Measurements from ENCODE around the gene EDN2. TPM values are rescaled to one million over a fixed set of nuclear protein-coding genes. Genes with fewer than 3 reads are reported as not detected.

The EDN2 gene
- total and polyA plus RNA-seq, 2 of the 8 experiments (the other 6 are each of a cell fraction or from before 2014, with no cell fraction given): 0.32 to 0.39 TPM

DNA sequence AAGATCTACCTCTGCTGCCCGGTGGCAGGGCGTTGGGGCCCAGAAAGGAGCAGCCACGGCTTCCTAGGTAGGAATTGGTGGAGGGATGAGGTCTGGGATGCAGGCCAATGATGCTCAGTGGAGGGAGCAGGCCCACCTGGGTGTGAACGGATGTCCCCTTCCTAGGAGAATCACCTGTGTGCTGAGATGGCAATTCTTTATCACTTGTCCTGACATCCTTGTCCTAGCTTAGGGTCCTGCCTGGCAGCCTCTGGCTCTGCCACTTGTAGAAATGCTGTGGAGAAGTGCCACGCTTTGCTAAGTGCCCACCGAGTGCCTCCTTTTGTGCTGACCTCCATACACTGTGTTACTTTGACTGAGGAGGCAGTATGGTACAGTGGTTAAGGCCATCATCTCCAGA, 12.8 kb downstream of the EDN2 start (continued):
- no peak for TF ChIP-seq POLR2A (IDR thresholded peaks at IDR 0.05; ENCODE audit: control extremely low read depth in 1 of 2, low read depth in 2 of 2, low read length in 2 of 2)
- no peak for TF ChIP-seq RXRA (IDR thresholded peaks at IDR 0.05; ENCODE audit: insufficient read depth, low read depth, low read length)
- TF ChIP-seq BCL11A (IDR thresholded peaks at IDR 0.05; ENCODE audit: low read depth in 2 of 2, low read length in 2 of 2): no peak
- no peak for TF ChIP-seq KDM1A (IDR thresholded peaks at IDR 0.05; ENCODE audit: borderline replicate concordance, low read length)
- no peak for TF ChIP-seq SUZ12 (IDR thresholded peaks at IDR 0.05; ENCODE audit: low read length)
- TF ChIP-seq CHD1 (IDR thresholded peaks at IDR 0.05; ENCODE audit: low read depth, low read length): no peak
